Fibroblast of skin of left biceps (primary cell): Measurements from ENCODE around the gene RAB7A.

Experiments
- DNase-seq, 2 experiments: peaks; one replicate each; pipeline ENCODE4 v3.0.0-alpha.2; 2013; ENCODE audit warnings: low read depth in 2 of 2

The RAB7A gene

DNA sequence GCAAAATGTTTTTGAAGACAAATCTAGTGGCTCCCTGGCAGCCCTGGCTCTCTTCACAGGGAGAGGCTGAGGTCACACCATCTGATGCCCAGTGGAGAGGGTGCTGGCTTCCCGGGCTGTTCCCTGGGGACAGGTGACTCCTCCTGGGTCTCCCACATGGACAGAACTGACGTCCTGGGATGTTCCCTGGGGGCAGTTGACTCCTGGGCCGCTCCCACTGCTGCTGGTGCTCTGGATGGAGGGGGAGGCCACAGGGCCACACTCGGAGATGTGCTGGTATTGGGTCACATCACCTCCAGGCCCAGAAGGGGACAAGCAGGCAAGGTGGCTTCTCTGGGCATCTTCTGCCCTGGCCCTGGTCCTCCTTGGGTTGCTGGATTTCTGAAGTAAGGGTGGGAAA, 125.6 kb downstream of the RAB7A start:
- DNase-seq, result no peak

DNA sequence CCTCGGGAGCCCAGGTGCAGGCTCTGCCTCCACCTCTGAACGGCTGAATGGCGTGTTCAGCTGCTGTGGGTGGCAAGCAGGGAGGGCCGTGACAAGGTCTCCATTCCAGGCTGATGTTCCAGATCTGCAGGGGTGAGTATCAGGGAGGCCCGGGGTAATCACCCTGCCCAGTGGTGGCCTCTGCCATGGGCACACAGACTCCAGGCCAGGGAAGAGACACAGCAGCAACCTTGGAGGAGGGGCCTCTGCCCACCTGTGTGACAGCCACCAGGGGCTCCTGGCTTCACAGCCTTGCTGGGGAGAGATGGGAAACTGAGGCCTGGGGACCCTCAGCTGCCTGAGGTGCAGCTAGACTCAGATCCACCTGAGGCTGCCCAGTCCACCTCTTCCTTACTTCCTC, 127.8 kb downstream of the RAB7A start:
- no peak for DNase-seq

DNA sequence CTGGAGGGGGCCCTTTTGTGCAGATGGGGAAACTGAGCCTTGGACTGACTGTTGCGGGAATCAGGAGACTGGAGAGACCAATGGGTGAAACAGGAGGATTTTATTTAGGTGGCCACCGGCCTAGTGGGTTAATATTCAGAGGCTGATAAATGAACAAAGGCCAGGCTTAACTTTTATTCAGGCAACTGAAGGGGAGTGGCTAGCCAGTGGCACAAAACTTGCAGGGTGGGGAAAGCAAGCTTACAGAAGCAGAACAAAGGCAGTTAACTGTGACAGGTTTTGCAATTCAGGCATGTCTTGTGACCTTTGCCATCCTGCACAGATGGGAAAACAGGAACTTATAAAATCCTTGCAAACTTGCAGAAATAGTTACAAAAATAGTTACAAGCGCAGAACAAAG, 128.5 kb downstream of the RAB7A start:
- no peak for DNase-seq

DNA sequence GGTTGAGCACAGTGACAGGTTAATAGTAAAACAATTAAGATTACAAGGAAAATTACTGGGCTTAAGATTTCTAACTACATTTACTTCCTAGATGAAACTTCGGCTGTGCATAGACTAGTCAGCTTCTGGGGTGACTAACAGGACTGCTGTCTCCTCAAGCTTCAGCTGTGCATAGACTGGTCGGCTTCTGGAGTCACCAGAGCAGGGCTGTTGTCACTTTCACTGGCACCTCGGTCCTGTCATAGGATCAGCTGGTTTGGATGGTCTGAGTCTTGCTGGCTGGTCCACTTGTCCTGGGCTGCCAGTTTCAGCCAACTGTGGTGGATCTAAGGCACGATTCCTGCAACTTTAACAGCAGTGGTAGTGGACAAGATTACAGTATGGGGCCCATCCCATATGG, 129.6 kb downstream of the RAB7A start:
- no peak for DNase-seq

DNA sequence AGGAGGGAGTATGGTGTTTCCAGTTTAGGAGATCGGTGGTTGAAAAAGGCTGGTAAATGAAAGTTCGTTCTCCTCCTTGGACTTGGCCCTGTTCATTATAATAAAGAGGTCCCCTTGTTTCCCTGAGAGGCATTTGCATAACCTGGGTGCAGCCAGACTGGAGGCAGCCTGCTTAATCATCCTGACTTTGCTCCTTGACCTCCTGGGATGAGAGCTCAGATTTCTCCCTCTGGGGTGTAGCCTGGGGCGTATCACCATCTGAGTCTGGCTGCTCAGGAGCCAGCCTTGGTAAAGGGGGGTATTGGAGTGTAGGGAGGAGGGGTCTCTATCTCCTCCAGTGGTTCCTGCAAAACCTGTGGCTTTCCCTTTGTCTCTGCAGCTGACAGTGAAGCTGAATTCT, 132.2 kb downstream of the RAB7A start:
- DNase-seq, result no peak

DNA sequence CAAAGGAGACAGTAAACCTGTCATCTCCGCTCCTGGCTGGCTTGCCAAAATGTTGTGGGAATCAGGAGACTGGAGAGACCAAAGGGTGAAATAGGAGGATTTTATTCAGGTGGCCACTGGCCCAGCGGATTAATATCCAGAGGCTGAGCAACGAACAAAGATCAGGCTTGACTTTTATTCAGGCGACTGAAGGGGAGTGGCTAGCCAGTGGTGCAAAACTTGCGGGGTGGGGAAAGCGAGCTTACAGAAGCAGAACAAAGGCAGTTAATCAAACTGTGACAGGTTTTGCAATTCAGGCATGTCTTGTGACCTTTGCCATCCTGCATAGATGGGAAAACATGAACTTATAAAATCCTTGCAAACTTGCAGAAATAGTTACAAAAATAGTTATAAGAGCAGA, 133.6 kb downstream of the RAB7A start:
- no peak for DNase-seq

DNA sequence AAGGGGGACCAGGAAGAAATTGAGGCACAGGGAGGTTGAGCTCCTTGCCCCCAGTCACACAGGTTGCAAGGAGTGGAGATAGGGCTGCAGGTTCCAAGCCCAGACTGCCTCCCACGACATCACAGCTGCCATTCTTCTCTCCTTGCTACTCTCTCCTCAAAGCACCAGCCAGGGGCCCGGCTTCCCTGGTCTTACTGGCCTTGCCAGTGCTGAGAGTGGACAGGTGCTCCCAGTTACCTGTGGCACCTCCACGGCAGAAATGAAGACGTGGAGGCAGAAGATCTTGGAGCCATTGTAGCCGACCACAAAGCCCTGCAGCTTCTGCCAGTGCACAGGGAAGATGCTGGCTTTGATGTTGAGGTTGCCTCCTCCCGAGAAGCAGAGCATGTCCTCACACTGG, 135.5 kb downstream of the RAB7A start:
- DNase-seq, result no peak

DNA sequence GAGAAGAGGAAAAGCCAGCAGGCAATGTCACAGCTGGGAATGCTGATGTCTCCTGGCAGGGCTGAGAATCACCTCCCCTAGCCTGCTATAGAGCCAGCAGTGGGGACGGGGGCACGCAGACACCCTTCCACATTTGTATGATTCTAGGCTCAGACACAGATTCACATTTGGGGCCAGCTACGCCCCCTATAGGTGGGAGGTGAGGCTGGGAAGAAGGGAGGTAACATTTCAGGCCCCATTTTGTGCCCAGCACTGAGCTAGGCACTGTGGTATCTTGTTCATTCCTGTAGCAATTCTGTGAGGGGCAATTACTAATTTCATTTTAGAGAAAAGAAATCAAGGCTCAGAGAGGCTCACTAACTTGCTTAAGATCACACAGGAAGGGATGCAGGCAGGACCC, 137.6 kb downstream of the RAB7A start:
- no peak for DNase-seq
